Fibroblast of lung (primary cell): ENCODE results near the gene LMO1. TPM values are rescaled to one million over a fixed set of nuclear protein-coding genes. Genes with fewer than 3 reads are reported as not detected.

Experiments
- DNase-seq, 2 donors: peaks; one replicate each; pipeline versions ENCODE4 v3.0.0 to v3.0.0-alpha.2; 2010; ENCODE audit warnings: low read depth in 2 of 2
- H2AFZ ChIP-seq: 2 replicates; pipeline ENCODE4 v1.5.1; 2012; ENCODE audit warnings: low read length, control low read depth, inconsistent platforms
- H3K27ac ChIP-seq: 2 replicates; pipeline ENCODE4 v1.5.1; 2011; ENCODE audit warnings: low read length, control low read depth; ENCODE audit not compliant: insufficient read depth
- H3K27me3 ChIP-seq: 2 replicates; pipeline ENCODE4 v1.5.1; 2011; ENCODE audit warnings: mild to moderate bottlenecking, low read length; ENCODE audit not compliant: control insufficient read depth, insufficient read depth
- H3K36me3 ChIP-seq: 2 replicates; pipeline ENCODE4 v1.5.1; 2011; ENCODE audit warnings: low read length; ENCODE audit not compliant: control insufficient read depth, insufficient read depth
- H3K4me1 ChIP-seq: 2 replicates; pipeline ENCODE4 v1.5.1; 2011; ENCODE audit warnings: low read length; ENCODE audit not compliant: control insufficient read depth, insufficient read depth; ENCODE audit errors: extremely low read depth
- H3K4me2 ChIP-seq: 2 replicates; pipeline ENCODE4 v1.5.1; 2011; ENCODE audit warnings: low read length, control low read depth; ENCODE audit not compliant: insufficient read depth; ENCODE audit errors: extremely low read depth
- H3K4me3 ChIP-seq, 4 experiments: fragments of 200-600 bp in 1 of 4; sonication (generic) in 1 of 4; replicated peaks in 1 of 4; 2 replicates each; pipeline ENCODE4 v1.5.1; 2011 to 2016; ENCODE audit warnings: low read length in 4 of 4, low read depth in 3 of 4, mild to moderate bottlenecking in 3 of 4, control low read depth in 2 of 4, inconsistent platforms in 1 of 4, mixed read lengths in 1 of 4; ENCODE audit not compliant: insufficient read depth in 1 of 4; ENCODE audit errors: control extremely low read depth in 1 of 4
- H3K79me2 ChIP-seq: 2 replicates; pipeline ENCODE4 v1.5.1; 2012; ENCODE audit warnings: mild to moderate bottlenecking, low read length, inconsistent platforms; ENCODE audit not compliant: control insufficient read depth, insufficient read depth
- H3K9ac ChIP-seq: 2 replicates; pipeline ENCODE4 v1.5.1; 2011; ENCODE audit warnings: mild to moderate bottlenecking, low read length, control low read depth; ENCODE audit not compliant: insufficient read depth
- H3K9me3 ChIP-seq: 2 replicates; pipeline ENCODE4 v1.5.1; 2012; ENCODE audit warnings: low read depth, low read length; ENCODE audit not compliant: control insufficient read depth, insufficient read depth
- H4K20me1 ChIP-seq: 2 replicates; pipeline ENCODE4 v1.5.1; 2011; ENCODE audit warnings: low read length; ENCODE audit not compliant: control insufficient read depth, insufficient read depth; ENCODE audit errors: extremely low read depth
- CTCF ChIP-seq, 2 donors: IDR thresholded peaks in 1 of 2; conservative IDR thresholded peaks in 1 of 2; 1 replicate in 1 of 2; 2 replicates in 1 of 2; pipeline ENCODE4 v1.5.1; 2011 to 2012; ENCODE audit warnings: low read length in 2 of 2, control low read depth in 1 of 2, inconsistent platforms in 1 of 2, low read depth in 1 of 2, mild to moderate bottlenecking in 1 of 2
- EZH2 ChIP-seq: IDR thresholded peaks from 2 replicates; pipeline ENCODE4 v1.5.1; 2012; ENCODE audit warnings: low read length, control low read depth, mild to moderate bottlenecking; ENCODE audit errors: missing control alignments
- polyA plus RNA-seq, 2 donors: library from polyadenylated mRNA; depleted of rRNA in 1 of 2; stranded (reverse) in 1 of 2; unstranded in 1 of 2; fragments of >200 nt; gene quantifications; 2 replicates each; pipeline ENCODE4 v1.2.1, GENCODE V29; 2011 to 2012; ENCODE audit warnings: missing spikeins in 1 of 2
- total RNA-seq: library from RNA; depleted of rRNA; stranded (reverse); fragments of >200 nt; gene quantifications from 2 replicates; pipeline ENCODE4 v1.2.1, GENCODE V29; 2014

Gene LMO1
- total and polyA plus RNA-seq, 2 donors (not counting 1 experiment from before 2014, with no cell fraction given) = not detected

GRCh38 chr11:8287297-8287696, 23.6 kb upstream of the LMO1 start:
- Histone ChIP-seq H3K4me1 (no peaks in the 10 kb centered on the region), H3K4me2 (no peak overlapping the region), H3K9ac (no peak overlapping the region), H3K27me3 (no peaks in the 10 kb centered on the region), H3K36me3 (no peaks in the 10 kb centered on the region), H3K79me2 (no peaks in the 10 kb centered on the region), H2AFZ (no peak overlapping the region), H4K20me1 (no peaks in the 10 kb centered on the region), H3K9me3 (no peaks in the 10 kb centered on the region), H3K4me3 (no peak overlapping the region), H3K27ac (no peak overlapping the region)
- no peak for DNase-seq
- TF ChIP-seq CTCF (conservative IDR thresholded peaks at IDR 0.05 in 1 of 2, IDR thresholded peaks at IDR 0.05 in 1 of 2; ENCODE audit: low read depth in 1 of 2, low read length in 2 of 2) (no peak), EZH2 (no peak)

- no peak for DNase-seq
- H3K79me2 ChIP-seq = no peaks in the 10 kb centered on the region
- no peak overlapping the region for H3K9ac ChIP-seq
- no peak overlapping the region for H3K4me2 ChIP-seq
- no peak overlapping the region for H3K4me3 ChIP-seq
- no peaks in the 10 kb centered on the region for H3K4me1 ChIP-seq
- no peaks in the 10 kb centered on the region for H3K36me3 ChIP-seq
- H3K27ac ChIP-seq = no peak overlapping the region
- H3K27me3 ChIP-seq = no peaks in the 10 kb centered on the region
- H4K20me1 ChIP-seq = no peaks in the 10 kb centered on the region
- H3K9me3 ChIP-seq = no peaks in the 10 kb centered on the region
- H2AFZ ChIP-seq = no peak overlapping the region
- TF ChIP-seq EZH2 = no peak
- no peak for TF ChIP-seq CTCF (conservative IDR thresholded peaks at IDR 0.05 in 1 of 2, IDR thresholded peaks at IDR 0.05 in 1 of 2; ENCODE audit: low read depth in 1 of 2, low read length in 2 of 2)
Observed at GRCh38 chr11:8286886-8287285, 23.2 kb upstream of the LMO1 start.

- no peak for DNase-seq
- H3K27ac ChIP-seq = no peak overlapping the region
- no peaks in the 10 kb centered on the region for H3K79me2 ChIP-seq
- H2AFZ ChIP-seq = no peak overlapping the region
- H3K4me2 ChIP-seq = no peak overlapping the region
- H3K9ac ChIP-seq = no peak overlapping the region
- H3K4me1 ChIP-seq = no peaks in the 10 kb centered on the region
- TF ChIP-seq EZH2 = no peak
- TF ChIP-seq CTCF (conservative IDR thresholded peaks at IDR 0.05 in 1 of 2, IDR thresholded peaks at IDR 0.05 in 1 of 2; ENCODE audit: low read depth in 1 of 2, low read length in 2 of 2) = no peak
- H3K27me3 ChIP-seq = no peaks in the 10 kb centered on the region
- H3K9me3 ChIP-seq = no peaks in the 10 kb centered on the region
- H4K20me1 ChIP-seq = no peaks in the 10 kb centered on the region
- H3K4me3 ChIP-seq = no peak overlapping the region
- no peaks in the 10 kb centered on the region for H3K36me3 ChIP-seq
Observed at GRCh38 chr11:8285796-8286195, 22.1 kb upstream of the LMO1 start.
